ENCODE measurements around the gene NRG3.

The NRG3 gene

GRCh38 chr10:82289945-82290344, 415.0 kb downstream of the NRG3 start:
- no peak overlapping the region for H3K4me3 ChIP-seq (ENCODE audit: low read depth, low read length)
- no peak for TF ChIP-seq CTCF (IDR thresholded peaks at IDR 0.05; ENCODE audit: insufficient read depth, low read depth, low read length, missing control alignments)

GRCh38 chr10:82294874-82295378, 419.9 kb downstream of the NRG3 start:
- TF ChIP-seq CTCF (IDR thresholded peaks at IDR 0.05; ENCODE audit: insufficient read depth, low read depth, low read length, missing control alignments) = no peak
- DNase-seq (ENCODE audit: low read depth) = no peak
- no peak overlapping the region for H3K4me3 ChIP-seq (ENCODE audit: low read depth, low read length)

More at GRCh38 chr10:82289945-82290344, 415.0 kb downstream of the NRG3 start:
- no peak for DNase-seq (ENCODE audit: low read depth)

- no peak overlapping the region for H3K4me3 ChIP-seq (ENCODE audit: low read depth, low read length)
- no peak for TF ChIP-seq CTCF (IDR thresholded peaks at IDR 0.05; ENCODE audit: insufficient read depth, low read depth, low read length, missing control alignments)
- DNase-seq (ENCODE audit: low read depth) = peak; percentile 2
Observed at GRCh38 chr10:82308641-82309040, 433.6 kb downstream of the NRG3 start.

- no peak for TF ChIP-seq CTCF (IDR thresholded peaks at IDR 0.05; ENCODE audit: insufficient read depth, low read depth, low read length, missing control alignments)
- no peak for DNase-seq (ENCODE audit: low read depth)
- no peak overlapping the region for H3K4me3 ChIP-seq (ENCODE audit: low read depth, low read length)
Observed at GRCh38 chr10:82310839-82311238, 435.8 kb downstream of the NRG3 start.

GRCh38 chr10:82313401-82313800, 438.4 kb downstream of the NRG3 start:
- H3K4me3 ChIP-seq (ENCODE audit: low read depth, low read length) = no peak overlapping the region
- no peak for TF ChIP-seq CTCF (IDR thresholded peaks at IDR 0.05; ENCODE audit: insufficient read depth, low read depth, low read length, missing control alignments)
- DNase-seq (ENCODE audit: low read depth) = no peak

- no peak for TF ChIP-seq CTCF (IDR thresholded peaks at IDR 0.05; ENCODE audit: insufficient read depth, low read depth, low read length, missing control alignments)
- H3K4me3 ChIP-seq (ENCODE audit: low read depth, low read length) = no peak overlapping the region
- DNase-seq (ENCODE audit: low read depth) = no peak
Observed at GRCh38 chr10:82318534-82318933, 443.5 kb downstream of the NRG3 start.

- DNase-seq (ENCODE audit: low read depth) = no peak
- no peak overlapping the region for H3K4me3 ChIP-seq (ENCODE audit: low read depth, low read length)
- no peak for TF ChIP-seq CTCF (IDR thresholded peaks at IDR 0.05; ENCODE audit: insufficient read depth, low read depth, low read length, missing control alignments)
Observed at GRCh38 chr10:82319074-82319473, 444.1 kb downstream of the NRG3 start.

Measured in GM12865 (cell line).